ENCODE results near the gene NKAIN4.

DNA sequence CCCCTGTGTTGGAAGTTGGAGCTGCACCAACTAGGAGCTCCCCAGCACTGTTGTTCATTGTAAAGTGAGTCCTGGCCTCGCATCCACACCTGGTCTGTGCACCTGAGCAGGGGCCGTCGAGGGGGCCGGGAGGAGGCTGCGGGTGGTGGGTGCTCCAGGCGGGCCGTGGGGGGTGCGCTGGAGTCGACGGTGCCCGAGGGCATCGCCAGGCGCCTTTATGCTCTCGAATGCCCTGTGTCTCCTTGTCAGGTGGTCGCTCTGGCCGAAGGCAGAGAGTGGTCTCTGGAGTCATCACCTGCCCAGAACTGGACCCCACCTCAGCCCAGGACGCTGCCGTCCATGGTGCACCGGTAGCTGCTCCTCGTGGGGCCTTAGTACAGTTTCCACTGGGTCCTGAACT lies 22.7 kb upstream of the NKAIN4 start:
- TF ChIP-seq, protein P1, sequence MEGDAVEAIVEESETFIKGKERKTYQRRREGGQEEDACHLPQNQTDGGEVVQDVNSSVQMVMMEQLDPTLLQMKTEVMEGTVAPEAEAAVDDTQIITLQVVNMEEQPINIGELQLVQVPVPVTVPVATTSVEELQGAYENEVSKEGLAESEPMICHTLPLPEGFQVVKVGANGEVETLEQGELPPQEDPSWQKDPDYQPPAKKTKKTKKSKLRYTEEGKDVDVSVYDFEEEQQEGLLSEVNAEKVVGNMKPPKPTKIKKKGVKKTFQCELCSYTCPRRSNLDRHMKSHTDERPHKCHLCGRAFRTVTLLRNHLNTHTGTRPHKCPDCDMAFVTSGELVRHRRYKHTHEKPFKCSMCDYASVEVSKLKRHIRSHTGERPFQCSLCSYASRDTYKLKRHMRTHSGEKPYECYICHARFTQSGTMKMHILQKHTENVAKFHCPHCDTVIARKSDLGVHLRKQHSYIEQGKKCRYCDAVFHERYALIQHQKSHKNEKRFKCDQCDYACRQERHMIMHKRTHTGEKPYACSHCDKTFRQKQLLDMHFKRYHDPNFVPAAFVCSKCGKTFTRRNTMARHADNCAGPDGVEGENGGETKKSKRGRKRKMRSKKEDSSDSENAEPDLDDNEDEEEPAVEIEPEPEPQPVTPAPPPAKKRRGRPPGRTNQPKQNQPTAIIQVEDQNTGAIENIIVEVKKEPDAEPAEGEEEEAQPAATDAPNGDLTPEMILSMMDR (conservative IDR thresholded peaks at IDR 0.05): no peak
- TF ChIP-seq EZH2 (IDR thresholded peaks at IDR 0.05; ENCODE audit: low read depth): no peak

Measured in PC-9 (cell line).